HCT116 (cell line): ENCODE data around the gene THSD4.

Experiments used
- CTCF ChIP-seq, 3 experiments: fragments of 200-600 bp in 1 of 3; sonication (generic) in 1 of 3; IDR thresholded peaks in 2 of 3; conservative IDR thresholded peaks in 1 of 3; 2 replicates each; pipeline ENCODE4 v1.5.1; 2012 to 2017; ENCODE audit warnings: low read depth in 2 of 3, low read length in 2 of 3, antibody characterized with exemption in 1 of 3, borderline replicate concordance in 1 of 3, control low read depth in 1 of 3, mild to moderate bottlenecking in 1 of 3, mixed read lengths in 1 of 3, mixed run types in 1 of 3, moderate library complexity in 1 of 3; ENCODE audit not compliant: insufficient read depth in 1 of 3
- EZH2 ChIP-seq: fragments of 200-600 bp; sonication (generic); IDR thresholded peaks from 2 replicates; pipeline ENCODE4 v1.6.1; 2017; ENCODE audit warnings: antibody characterized with exemption, mixed run types
- JUND ChIP-seq: IDR thresholded peaks from 2 replicates; pipeline ENCODE4 v1.6.1; 2012
- POLR2A ChIP-seq: IDR thresholded peaks from 2 replicates; pipeline ENCODE4 v1.7.0; 2011; ENCODE audit warnings: borderline replicate concordance; ENCODE audit not compliant: insufficient read depth, insufficient read length; ENCODE audit errors: extremely low read depth
- POLR2AphosphoS5 ChIP-seq: IDR thresholded peaks from 2 replicates; pipeline ENCODE4 v1.6.1; 2011; ENCODE audit warnings: mild to moderate bottlenecking, low read depth, low read length, moderate library complexity

GRCh38 chr15:71203586-71204474 lies 88.6 kb downstream of the THSD4 start:
- no peak for TF ChIP-seq POLR2A
- TF ChIP-seq EZH2 = no peak
- no peak for TF ChIP-seq CTCF (IDR thresholded peaks at IDR 0.05 in 2 of 3, conservative IDR thresholded peaks at IDR 0.05 in 1 of 3; ENCODE audit: borderline replicate concordance in 1 of 3, insufficient read depth in 1 of 3, low read depth in 2 of 3, low read length in 2 of 3)
- no peak for TF ChIP-seq POLR2AphosphoS5
- TF ChIP-seq JUND = no peak
